ENCODE results near the gene LACTB.

Gene LACTB

GRCh38 chr15:63110428-63111026, 11.1 kb upstream of the LACTB start (continued):
- no peak for TF ChIP-seq CSRNP3 (CRISPR knock-in tag; IDR thresholded peaks at IDR 0.05)

GRCh38 chr15:63111481-63111880, 10.2 kb upstream of the LACTB start:
- no peak for TF ChIP-seq PPARA (CRISPR knock-in tag; IDR thresholded peaks at IDR 0.05; ENCODE audit: borderline replicate concordance)
- no peak for TF ChIP-seq ESRRG (CRISPR knock-in tag; IDR thresholded peaks at IDR 0.05)
- TF ChIP-seq TCF4 (CRISPR knock-in tag; IDR thresholded peaks at IDR 0.05; ENCODE audit: borderline replicate concordance) = no peak
- no peak for TF ChIP-seq ZC3H10 (CRISPR knock-in tag; IDR thresholded peaks at IDR 0.05)
- no peak for TF ChIP-seq OSR1 (CRISPR knock-in tag; IDR thresholded peaks at IDR 0.05)
- no peak for TF ChIP-seq SNAI2 (CRISPR knock-in tag; IDR thresholded peaks at IDR 0.05)
- TF ChIP-seq ZNF70 (CRISPR knock-in tag; IDR thresholded peaks at IDR 0.05) = no peak
- no peak for TF ChIP-seq ZFP30 (CRISPR knock-in tag; IDR thresholded peaks at IDR 0.05)
- TF ChIP-seq RARB (CRISPR knock-in tag; IDR thresholded peaks at IDR 0.05) = no peak
- no peak for TF ChIP-seq PATZ1 (CRISPR knock-in tag; IDR thresholded peaks at IDR 0.05; ENCODE audit: borderline replicate concordance)
- no peak for TF ChIP-seq POU6F1 (CRISPR knock-in tag; IDR thresholded peaks at IDR 0.05; ENCODE audit: borderline replicate concordance, low read depth)
- ATAC-seq = no peak

- no peak for ATAC-seq
- TF ChIP-seq PATZ1 (CRISPR knock-in tag; IDR thresholded peaks at IDR 0.05; ENCODE audit: borderline replicate concordance) = no peak
- TF ChIP-seq ZNF70 (CRISPR knock-in tag; IDR thresholded peaks at IDR 0.05) = no peak
- TF ChIP-seq ARNTL (CRISPR knock-in tag; IDR thresholded peaks at IDR 0.05; ENCODE audit: borderline replicate concordance, low read depth) = no peak
Measured at GRCh38 chr15:63112871-63113270, 8.8 kb upstream of the LACTB start.

- TF ChIP-seq ZFP30 (CRISPR knock-in tag; IDR thresholded peaks at IDR 0.05) = no peak
- TF ChIP-seq PPARA (CRISPR knock-in tag; IDR thresholded peaks at IDR 0.05; ENCODE audit: borderline replicate concordance) = no peak
- TF ChIP-seq OSR1 (CRISPR knock-in tag; IDR thresholded peaks at IDR 0.05) = no peak
- TF ChIP-seq BACH2 (CRISPR knock-in tag; IDR thresholded peaks at IDR 0.05; ENCODE audit: borderline replicate concordance) = no peak
- TF ChIP-seq ZFP3 (CRISPR knock-in tag; IDR thresholded peaks at IDR 0.05) = no peak
- no peak for TF ChIP-seq ZNF70 (CRISPR knock-in tag; IDR thresholded peaks at IDR 0.05)
- TF ChIP-seq ARNTL (CRISPR knock-in tag; IDR thresholded peaks at IDR 0.05; ENCODE audit: borderline replicate concordance, low read depth) = no peak
- peak; percentile 61 for ATAC-seq
Measured at GRCh38 chr15:63114465-63114864, 7.2 kb upstream of the LACTB start.

- TF ChIP-seq RARB (CRISPR knock-in tag; IDR thresholded peaks at IDR 0.05) (no peak), CSDC2 (CRISPR knock-in tag; IDR thresholded peaks at IDR 0.05) (no peak), ISL1 (CRISPR knock-in tag; IDR thresholded peaks at IDR 0.05) (no peak), CREB5 (CRISPR knock-in tag; IDR thresholded peaks at IDR 0.05; ENCODE audit: low read depth) (no peak), BACH2 (CRISPR knock-in tag; IDR thresholded peaks at IDR 0.05; ENCODE audit: borderline replicate concordance) (no peak), ZNF8 (CRISPR knock-in tag; IDR thresholded peaks at IDR 0.05) (no peak), ZFP3 (CRISPR knock-in tag; IDR thresholded peaks at IDR 0.05) (no peak), ZNF565 (CRISPR knock-in tag; conservative IDR thresholded peaks at IDR 0.05; ENCODE audit: low read depth) (no peak), ZC3H10 (CRISPR knock-in tag; IDR thresholded peaks at IDR 0.05) (no peak), ZNF70 (CRISPR knock-in tag; IDR thresholded peaks at IDR 0.05) (no peak)
- ATAC-seq = no peak
Measured at GRCh38 chr15:63118854-63119253, 2.8 kb upstream of the LACTB start.

All from SK-N-SH treated with all-trans-retinoic acid at 6 μM for 48 hours (cell line).